ENCODE data around the gene ANO10.
"Not testable (repeated sequence)": the region's sequence is repeated elsewhere in the genome, so short reads cannot be mapped to it uniquely, and the experiment has no call there.

The ANO10 gene

GRCh38 chr3:43573576-43573975, 48.2 kb downstream of the ANO10 start:
- Histone ChIP-seq H3K36me3 (ENCODE audit: insufficient read depth, low read length) (no peaks in the 10 kb centered on the region), H3K9me3 (ENCODE audit: control insufficient read depth, insufficient read depth, low read length) (no peaks in the 10 kb centered on the region), H3K4me1 (ENCODE audit: insufficient read depth, low read length) (no peaks in the 10 kb centered on the region), H3K9ac (ENCODE audit: low read depth, low read length) (no peak overlapping the region)

GRCh38 chr3:43565661-43566341, 56.0 kb downstream of the ANO10 start:
- H3K9ac ChIP-seq (ENCODE audit: low read depth, low read length) = peak overlapping the region; percentile 63
- H3K4me1 ChIP-seq (ENCODE audit: insufficient read depth, low read length) = not testable (repeated sequence)

GRCh38 chr3:43559961-43560360, 61.9 kb downstream of the ANO10 start:
- Histone ChIP-seq H3K9me3 (ENCODE audit: control insufficient read depth, insufficient read depth, low read length) (no peaks in the 10 kb centered on the region), H3K36me3 (ENCODE audit: insufficient read depth, low read length) (0 out of 2 replicates have a peak, but pooled peaks cover 4% of the 10 kb centered on the region), H3K4me1 (ENCODE audit: insufficient read depth, low read length) (no peaks in the 10 kb centered on the region), H3K9ac (ENCODE audit: low read depth, low read length) (no peak overlapping the region)

More at GRCh38 chr3:43565661-43566341, 56.0 kb downstream of the ANO10 start:
- H3K36me3 ChIP-seq (ENCODE audit: insufficient read depth, low read length); H3K9me3 ChIP-seq (ENCODE audit: control insufficient read depth, insufficient read depth, low read length): not testable (repeated sequence)

GRCh38 chr3:43558171-43558570, 63.6 kb downstream of the ANO10 start:
- Histone ChIP-seq H3K36me3 (ENCODE audit: insufficient read depth, low read length) (peaks cover 4% of the 10 kb centered on the region; the same call in 1 of the 2 replicates), H3K4me1 (ENCODE audit: insufficient read depth, low read length) (no peaks in the 10 kb centered on the region), H3K9ac (ENCODE audit: low read depth, low read length) (no peak overlapping the region), H3K9me3 (ENCODE audit: control insufficient read depth, insufficient read depth, low read length) (no peaks in the 10 kb centered on the region)

GRCh38 chr3:43549626-43550290, 72.1 kb downstream of the ANO10 start:
- H3K9ac ChIP-seq (ENCODE audit: low read depth, low read length) = no peak overlapping the region
- H3K9me3 ChIP-seq (ENCODE audit: control insufficient read depth, insufficient read depth, low read length) = no peaks in the 10 kb centered on the region
- no peaks in the 10 kb centered on the region; the same call in 1 of the 2 replicates for H3K36me3 ChIP-seq (ENCODE audit: insufficient read depth, low read length)
- no peaks in the 10 kb centered on the region for H3K4me1 ChIP-seq (ENCODE audit: insufficient read depth, low read length)

- not testable (repeated sequence) for H3K36me3 ChIP-seq (ENCODE audit: insufficient read depth, low read length); H3K9ac ChIP-seq (ENCODE audit: low read depth, low read length); H3K4me1 ChIP-seq (ENCODE audit: insufficient read depth, low read length); H3K9me3 ChIP-seq (ENCODE audit: control insufficient read depth, insufficient read depth, low read length)
Measured at GRCh38 chr3:43544277-43544676, 77.5 kb downstream of the ANO10 start.

GRCh38 chr3:43542328-43543043, 79.3 kb downstream of the ANO10 start:
- no peak overlapping the region for H3K9ac ChIP-seq (ENCODE audit: low read depth, low read length)
- no peaks in the 10 kb centered on the region; the same call in 1 of the 2 replicates for H3K36me3 ChIP-seq (ENCODE audit: insufficient read depth, low read length)
- H3K9me3 ChIP-seq (ENCODE audit: control insufficient read depth, insufficient read depth, low read length) = no peaks in the 10 kb centered on the region
- H3K4me1 ChIP-seq (ENCODE audit: insufficient read depth, low read length) = peaks cover 17% of the 10 kb centered on the region

- Histone ChIP-seq H3K36me3 (ENCODE audit: insufficient read depth, low read length) (no peaks in the 10 kb centered on the region; the same call in 1 of the 2 replicates), H3K4me1 (ENCODE audit: insufficient read depth, low read length) (peaks cover 27% of the 10 kb centered on the region), H3K9me3 (ENCODE audit: control insufficient read depth, insufficient read depth, low read length) (no peaks in the 10 kb centered on the region), H3K9ac (ENCODE audit: low read depth, low read length) (no peak overlapping the region)
Measured at GRCh38 chr3:43540624-43541023, 81.2 kb downstream of the ANO10 start.

GRCh38 chr3:43539321-43539720, 82.5 kb downstream of the ANO10 start:
- Histone ChIP-seq H3K36me3 (ENCODE audit: insufficient read depth, low read length) (no peaks in the 10 kb centered on the region; the same call in 1 of the 2 replicates), H3K9me3 (ENCODE audit: control insufficient read depth, insufficient read depth, low read length) (no peaks in the 10 kb centered on the region), H3K9ac (ENCODE audit: low read depth, low read length) (no peak overlapping the region), H3K4me1 (ENCODE audit: insufficient read depth, low read length) (peaks cover 27% of the 10 kb centered on the region)

GRCh38 chr3:43537225-43537624, 84.6 kb downstream of the ANO10 start:
- peaks cover 27% of the 10 kb centered on the region for H3K4me1 ChIP-seq (ENCODE audit: insufficient read depth, low read length)
- no peak overlapping the region for H3K9ac ChIP-seq (ENCODE audit: low read depth, low read length)

GRCh38 chr3:43534675-43535074, 87.1 kb downstream of the ANO10 start:
- Histone ChIP-seq H3K4me1 (ENCODE audit: insufficient read depth, low read length) (peaks cover 21% of the 10 kb centered on the region), H3K9me3 (ENCODE audit: control insufficient read depth, insufficient read depth, low read length) (no peaks in the 10 kb centered on the region), H3K9ac (ENCODE audit: low read depth, low read length) (no peak overlapping the region), H3K36me3 (ENCODE audit: insufficient read depth, low read length) (no peaks in the 10 kb centered on the region)

More at GRCh38 chr3:43537225-43537624, 84.6 kb downstream of the ANO10 start:
- H3K9me3 ChIP-seq (ENCODE audit: control insufficient read depth, insufficient read depth, low read length) = no peaks in the 10 kb centered on the region
- H3K36me3 ChIP-seq (ENCODE audit: insufficient read depth, low read length) = no peaks in the 10 kb centered on the region; the same call in 1 of the 2 replicates

GRCh38 chr3:43533009-43533408, 88.8 kb downstream of the ANO10 start:
- Histone ChIP-seq H3K36me3 (ENCODE audit: insufficient read depth, low read length) (no peaks in the 10 kb centered on the region; the same call in 1 of the 2 replicates), H3K9me3 (ENCODE audit: control insufficient read depth, insufficient read depth, low read length) (peaks cover 4% of the 10 kb centered on the region; the same call in 1 of the 2 replicates)

GRCh38 chr3:43531835-43532234, 90.0 kb downstream of the ANO10 start:
- no peak overlapping the region for H3K9ac ChIP-seq (ENCODE audit: low read depth, low read length)
- H3K4me1 ChIP-seq (ENCODE audit: insufficient read depth, low read length) = peaks cover 4% of the 10 kb centered on the region
- H3K9me3 ChIP-seq (ENCODE audit: control insufficient read depth, insufficient read depth, low read length) = peaks cover 4% of the 10 kb centered on the region; the same call in 1 of the 2 replicates
- peaks cover 2% of the 10 kb centered on the region; the same call in 1 of the 2 replicates for H3K36me3 ChIP-seq (ENCODE audit: insufficient read depth, low read length)

More at GRCh38 chr3:43533009-43533408, 88.8 kb downstream of the ANO10 start:
- no peak overlapping the region for H3K9ac ChIP-seq (ENCODE audit: low read depth, low read length)
- peaks cover 14% of the 10 kb centered on the region for H3K4me1 ChIP-seq (ENCODE audit: insufficient read depth, low read length)

- no peak overlapping the region for H3K9ac ChIP-seq (ENCODE audit: low read depth, low read length)
- no peaks in the 10 kb centered on the region for H3K4me1 ChIP-seq (ENCODE audit: insufficient read depth, low read length)
- H3K36me3 ChIP-seq (ENCODE audit: insufficient read depth, low read length) = peaks cover 2% of the 10 kb centered on the region; the same call in 1 of the 2 replicates
- H3K9me3 ChIP-seq (ENCODE audit: control insufficient read depth, insufficient read depth, low read length) = peaks cover 4% of the 10 kb centered on the region; the same call in 1 of the 2 replicates
Measured at GRCh38 chr3:43528498-43529099, 93.2 kb downstream of the ANO10 start.

Measured in ES-I3 (cell line).